Measurements from ENCODE around the gene F2R. TPM values are rescaled to one million over a fixed set of nuclear protein-coding genes. Genes with fewer than 3 reads are reported as not detected.

Gene F2R
- total and polyA plus RNA-seq, 9 of the 15 experiments (the other 6 are each of a cell fraction or from before 2014, with no cell fraction given) = 4.0 to 34.7 (median 15.1) TPM

GRCh38 chr5:76715736-76716455 lies at the start of gene F2R (continued):
- no peak for TF ChIP-seq E2F5 (CRISPR knock-in tag; IDR thresholded peaks at IDR 0.05)
- TF ChIP-seq DPF2 (IDR thresholded peaks at IDR 0.05) = no peak
- TF ChIP-seq ATF7 (IDR thresholded peaks at IDR 0.05) = peak; percentile 20; the same call in 1 of the 2 replicates
- no peak for TF ChIP-seq ZBTB8A (IDR thresholded peaks at IDR 0.05; ENCODE audit: partially characterized antibody)
- TF ChIP-seq SRF (CRISPR knock-in tag; IDR thresholded peaks at IDR 0.05) = no peak
- no peak for TF ChIP-seq ARID3B (CRISPR knock-in tag; IDR thresholded peaks at IDR 0.05; ENCODE audit: borderline replicate concordance)
- no peak for TF ChIP-seq AFF1 (IDR thresholded peaks at IDR 0.05; ENCODE audit: low read depth in 1 of 2, partially characterized antibody in 2 of 2)
- peak; percentile 64 for TF ChIP-seq BCOR (IDR thresholded peaks at IDR 0.05)
- TF ChIP-seq TOE1 (IDR thresholded peaks at IDR 0.05; ENCODE audit: borderline replicate concordance) = 0 out of 2 replicates have a peak, but pooled peaks have one; percentile 22
- TF ChIP-seq TOE1 (CRISPR knock-in tag; IDR thresholded peaks at IDR 0.05; ENCODE audit: borderline replicate concordance, low read depth) = no peak
- no peak for TF ChIP-seq FOXJ2 (tag; IDR thresholded peaks at IDR 0.05)
- peak; percentile 90 for TF ChIP-seq RBBP5 (IDR thresholded peaks at IDR 0.05; ENCODE audit: borderline replicate concordance, insufficient read depth, low read length, poor library complexity, severe bottlenecking)
- no peak for TF ChIP-seq DDX20 (tag; IDR thresholded peaks at IDR 0.05; ENCODE audit: low read depth)
- TF ChIP-seq ZNF644 (tag; IDR thresholded peaks at IDR 0.05; ENCODE audit: low read depth) = no peak
- TF ChIP-seq, protein P1, sequence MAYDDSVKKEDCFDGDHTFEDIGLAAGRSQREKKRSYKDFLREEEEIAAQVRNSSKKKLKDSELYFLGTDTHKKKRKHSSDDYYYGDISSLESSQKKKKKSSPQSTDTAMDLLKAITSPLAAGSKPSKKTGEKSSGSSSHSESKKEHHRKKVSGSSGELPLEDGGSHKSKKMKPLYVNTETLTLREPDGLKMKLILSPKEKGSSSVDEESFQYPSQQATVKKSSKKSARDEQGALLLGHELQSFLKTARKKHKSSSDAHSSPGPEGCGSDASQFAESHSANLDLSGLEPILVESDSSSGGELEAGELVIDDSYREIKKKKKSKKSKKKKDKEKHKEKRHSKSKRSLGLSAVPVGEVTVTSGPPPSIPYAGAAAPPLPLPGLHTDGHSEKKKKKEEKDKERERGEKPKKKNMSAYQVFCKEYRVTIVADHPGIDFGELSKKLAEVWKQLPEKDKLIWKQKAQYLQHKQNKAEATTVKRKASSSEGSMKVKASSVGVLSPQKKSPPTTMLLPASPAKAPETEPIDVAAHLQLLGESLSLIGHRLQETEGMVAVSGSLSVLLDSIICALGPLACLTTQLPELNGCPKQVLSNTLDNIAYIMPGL (CRISPR knock-in tag; IDR thresholded peaks at IDR 0.05) = peak; percentile 78; the same call in 1 of the 2 replicates
- no peak for TF ChIP-seq NCOA2 (IDR thresholded peaks at IDR 0.05; ENCODE audit: partially characterized antibody in 2 of 2)
